Fibroblast of villous mesenchyme (primary cell): ENCODE data around the gene ATAD3C. TPM values are rescaled to one million over a fixed set of nuclear protein-coding genes. Genes with fewer than 3 reads are reported as not detected.

Experiments
- DNase-seq: peaks from one replicate; pipeline ENCODE4 v3.0.0-alpha.2; 2010; ENCODE audit warnings: low read depth
- H3K4me3 ChIP-seq: 2 replicates; pipeline ENCODE4 v1.5.1; 2011; ENCODE audit warnings: low read depth, mild to moderate bottlenecking, low read length
- total RNA-seq: library from RNA; depleted of rRNA; stranded (reverse); fragments of >200 nt; gene quantifications from 2 replicates; pipeline ENCODE4 v1.2.3, GENCODE V29; 2012
- TF ChIP-seq, protein P1 (sequence below): IDR thresholded peaks from 2 replicates; pipeline ENCODE4 v1.5.1; 2012; ENCODE audit warnings: low read depth, mild to moderate bottlenecking, low read length; ENCODE audit not compliant: insufficient read depth

The ATAD3C gene
- total RNA-seq, 1 donor = under 0.01 TPM

DNA sequence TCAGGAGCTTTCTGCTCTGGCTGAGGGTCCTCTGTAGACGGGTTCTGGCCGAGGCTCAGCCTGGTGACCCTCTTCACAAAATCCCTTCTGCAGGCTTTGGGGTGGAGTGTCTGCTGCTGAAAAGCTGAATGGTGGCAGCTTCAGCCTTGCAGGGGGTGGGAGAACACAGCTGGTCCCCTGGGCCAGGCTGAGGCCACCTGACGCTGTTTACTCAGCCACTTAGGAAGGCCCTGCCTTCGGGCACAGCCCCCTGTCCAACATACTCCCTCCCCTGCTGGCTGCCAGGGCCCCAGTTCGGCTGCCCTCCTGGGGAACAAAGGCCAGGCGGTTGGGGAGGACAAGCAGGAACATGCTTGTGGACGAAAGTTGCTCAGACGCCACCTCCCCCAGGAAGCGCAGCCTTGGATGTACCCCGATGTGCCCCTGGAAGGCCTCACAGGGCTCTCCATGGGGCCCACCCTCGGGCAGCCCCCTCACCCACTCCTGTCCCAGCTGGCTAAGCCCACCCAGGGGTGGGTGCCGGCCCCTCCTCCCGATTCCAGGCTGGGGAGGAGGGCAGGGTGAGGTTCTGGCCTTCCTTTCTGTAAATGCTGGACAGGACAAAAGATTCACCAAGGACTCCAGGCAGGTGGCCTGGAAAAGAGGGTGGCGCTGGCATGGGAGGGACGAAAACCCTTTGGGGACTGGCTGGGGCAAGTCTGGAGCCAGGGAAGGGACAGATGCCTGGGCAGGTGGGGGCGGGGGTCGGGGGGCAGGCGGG lies 28.2 kb upstream of the ATAD3C start, which contains the start of gene ANKRD65:
ANKRD65 (minus strand) TSS at position 130 of the 760 bp plus-strand sequence. CDS start 271 bp downstream, outside the sequence.
- DNase-seq = no peak
- no peak within 1 kb of the TSS for H3K4me3 ChIP-seq
- TF ChIP-seq, protein P1, sequence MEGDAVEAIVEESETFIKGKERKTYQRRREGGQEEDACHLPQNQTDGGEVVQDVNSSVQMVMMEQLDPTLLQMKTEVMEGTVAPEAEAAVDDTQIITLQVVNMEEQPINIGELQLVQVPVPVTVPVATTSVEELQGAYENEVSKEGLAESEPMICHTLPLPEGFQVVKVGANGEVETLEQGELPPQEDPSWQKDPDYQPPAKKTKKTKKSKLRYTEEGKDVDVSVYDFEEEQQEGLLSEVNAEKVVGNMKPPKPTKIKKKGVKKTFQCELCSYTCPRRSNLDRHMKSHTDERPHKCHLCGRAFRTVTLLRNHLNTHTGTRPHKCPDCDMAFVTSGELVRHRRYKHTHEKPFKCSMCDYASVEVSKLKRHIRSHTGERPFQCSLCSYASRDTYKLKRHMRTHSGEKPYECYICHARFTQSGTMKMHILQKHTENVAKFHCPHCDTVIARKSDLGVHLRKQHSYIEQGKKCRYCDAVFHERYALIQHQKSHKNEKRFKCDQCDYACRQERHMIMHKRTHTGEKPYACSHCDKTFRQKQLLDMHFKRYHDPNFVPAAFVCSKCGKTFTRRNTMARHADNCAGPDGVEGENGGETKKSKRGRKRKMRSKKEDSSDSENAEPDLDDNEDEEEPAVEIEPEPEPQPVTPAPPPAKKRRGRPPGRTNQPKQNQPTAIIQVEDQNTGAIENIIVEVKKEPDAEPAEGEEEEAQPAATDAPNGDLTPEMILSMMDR = no peak

DNA sequence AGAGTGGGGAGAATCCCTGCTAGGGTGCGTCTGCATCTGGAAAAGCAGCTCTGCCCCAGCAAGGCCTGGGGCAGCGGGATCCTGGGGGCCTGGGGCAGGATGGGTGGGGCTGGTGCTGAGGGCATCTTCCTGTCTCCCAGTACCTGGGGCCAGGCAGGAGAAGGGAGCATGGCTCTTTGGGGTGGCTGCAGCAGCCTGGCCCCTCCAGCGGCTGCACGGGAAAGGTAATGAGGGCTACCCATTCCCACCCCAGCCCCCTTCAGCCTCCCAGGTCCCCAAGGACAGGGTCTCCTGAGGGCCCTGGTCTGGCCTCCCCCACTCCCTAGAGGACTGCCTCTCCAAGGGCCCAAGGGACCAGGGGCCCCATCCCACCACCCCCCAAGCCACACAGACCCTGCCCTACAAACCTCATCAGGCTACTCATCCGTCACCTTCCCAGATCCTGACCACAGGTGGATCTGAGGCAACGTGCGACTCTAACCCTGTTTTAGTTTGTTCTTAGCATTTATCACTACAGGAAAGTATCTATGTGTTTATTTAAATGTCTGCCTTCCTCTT lies 27.5 kb upstream of the ATAD3C start:
- H3K4me3 ChIP-seq = no peak overlapping the region
- TF ChIP-seq, protein P1 = no peak
- DNase-seq = no peak

DNA sequence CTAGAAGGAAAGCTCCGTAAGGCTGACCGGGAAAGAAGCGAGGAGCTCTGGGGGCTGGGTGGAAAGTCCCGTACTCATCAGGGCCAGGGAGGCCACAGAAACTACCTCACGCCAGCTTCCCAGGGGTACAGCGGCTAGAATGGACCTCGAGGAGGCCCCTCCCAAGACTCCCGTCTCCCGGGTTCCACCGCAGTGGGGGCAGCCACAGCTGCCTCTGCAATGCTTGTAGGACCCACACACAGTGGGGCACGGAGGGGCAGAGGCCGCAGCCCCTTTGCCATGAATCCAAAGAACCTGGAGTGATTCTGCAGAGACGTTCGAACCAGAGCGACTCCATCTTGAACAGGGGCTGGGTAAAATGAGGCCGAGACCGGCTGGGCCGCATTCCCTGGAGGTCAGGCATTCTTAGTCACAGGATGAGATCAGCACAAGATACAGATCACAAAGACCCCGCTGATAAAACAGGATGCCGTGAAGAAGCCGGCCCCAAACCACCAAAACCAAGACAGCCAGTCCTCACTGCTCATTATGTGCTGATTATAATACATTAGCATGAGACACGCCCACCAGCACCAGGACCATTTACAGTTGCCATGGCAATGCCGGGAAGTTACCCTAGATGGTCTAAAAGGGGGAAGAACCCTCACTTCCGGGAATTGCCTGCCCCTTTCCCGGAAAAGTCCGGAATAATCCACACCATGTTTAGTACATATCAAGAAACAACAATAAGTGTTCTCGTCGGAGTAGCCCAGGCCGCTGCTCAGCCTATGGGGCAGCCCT lies 26.8 kb upstream of the ATAD3C start:
- DNase-seq = no peak
- TF ChIP-seq, protein P1 = no peak
- no peak overlapping the region for H3K4me3 ChIP-seq

DNA sequence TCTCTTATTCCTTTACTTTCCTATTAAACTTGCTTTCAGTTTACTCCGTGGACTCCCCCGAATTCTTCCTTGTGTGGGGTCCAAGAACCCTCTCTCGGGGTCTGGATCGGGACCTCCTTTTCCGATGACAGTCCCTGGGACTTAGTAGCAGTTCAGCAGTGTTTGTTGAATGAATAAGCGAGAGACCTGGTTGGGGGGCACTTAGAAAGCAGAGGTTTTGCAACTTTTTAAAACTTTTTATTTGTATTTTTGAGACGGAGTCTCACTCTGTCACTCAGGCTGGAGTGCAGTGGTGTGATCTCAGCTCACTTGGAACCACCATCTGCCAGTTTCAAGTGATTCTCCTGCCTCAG lies 26.3 kb upstream of the ATAD3C start:
- H3K4me3 ChIP-seq = no peak overlapping the region
- no peak for DNase-seq
- TF ChIP-seq, protein P1 = no peak

DNA sequence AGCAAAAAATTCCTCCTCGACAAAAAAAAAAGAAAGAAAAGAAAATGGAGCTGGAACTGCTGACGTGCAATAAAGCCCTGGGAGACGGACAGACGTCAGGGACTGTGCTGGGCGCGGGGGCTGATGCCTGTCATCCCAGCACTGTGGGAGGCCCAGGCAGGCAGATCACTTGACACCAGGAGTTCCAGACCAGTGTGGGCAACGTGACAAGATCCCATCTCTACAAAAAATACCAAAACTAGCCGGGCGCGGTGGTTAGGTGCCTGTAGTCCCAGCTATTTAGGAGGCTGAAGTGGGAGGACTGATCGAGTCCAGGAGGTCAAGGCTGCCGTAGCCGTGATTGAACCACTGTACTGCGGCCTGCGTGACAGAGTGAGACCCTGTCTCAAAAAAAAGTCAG lies 24.8 kb upstream of the ATAD3C start:
- TF ChIP-seq, protein P1 = no peak
- no peak for DNase-seq
- H3K4me3 ChIP-seq = no peak overlapping the region

DNA sequence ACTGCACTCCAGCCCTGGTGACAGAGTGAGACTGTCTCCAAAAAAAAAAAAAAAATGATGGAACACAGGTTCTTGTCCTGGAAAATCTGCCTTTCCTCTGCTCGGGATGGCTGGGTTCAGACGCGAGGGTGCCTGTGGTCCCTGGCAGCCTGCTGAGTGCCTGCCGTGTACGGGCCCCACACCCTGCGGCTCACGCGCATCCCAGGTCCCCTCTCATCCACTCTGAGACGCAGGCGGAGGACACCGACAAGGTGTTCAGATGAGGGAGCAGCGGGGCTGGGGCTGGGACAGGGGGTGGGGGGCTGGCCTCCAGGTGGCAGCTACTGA lies 24.1 kb upstream of the ATAD3C start:
- TF ChIP-seq, protein P1 = no peak
- no peak overlapping the region for H3K4me3 ChIP-seq
- DNase-seq = no peak
